ENCODE measurements around the gene PLD4. TPM values are rescaled to one million over a fixed set of nuclear protein-coding genes. Genes with fewer than 3 reads are reported as not detected.

PLD4 gene
- total RNA-seq, 1 experiment from 2014 or later = 0.07 TPM

GRCh38 chr14:104965561-104966231 is 41.0 kb downstream of the PLD4 start (continued):
- TF ChIP-seq STAT6 (CRISPR knock-in tag; conservative IDR thresholded peaks at IDR 0.05; ENCODE audit: low read depth) = no peak

- ATAC-seq = no peak
- DNase-seq (ENCODE audit: low spot score) = no peak
- Mint-ChIP-seq H3K27ac (no peak overlapping the region), H3K4me1 (peaks cover 6% of the 10 kb centered on the region), H3K4me3 (no peak overlapping the region), H3K9me3 (no peaks in the 10 kb centered on the region), H3K27me3 (ENCODE audit: low read depth) (peaks cover 2% of the 10 kb centered on the region; the same call in 1 of the 2 replicates), H3K36me3 (no peaks in the 10 kb centered on the region)
- no peak for TF ChIP-seq PRRX2 (CRISPR knock-in tag; IDR thresholded peaks at IDR 0.05)
- no peak for TF ChIP-seq ZSCAN18 (CRISPR knock-in tag; IDR thresholded peaks at IDR 0.05)
- no peak for TF ChIP-seq TEAD1 (CRISPR knock-in tag; IDR thresholded peaks at IDR 0.05)
- TF ChIP-seq PREB (CRISPR knock-in tag; IDR thresholded peaks at IDR 0.05; ENCODE audit: borderline replicate concordance) = no peak
- POLR2A ChIA-PET = no interaction called here
- CTCF ChIA-PET = no interaction called here
These were observed 41.7 kb downstream of the PLD4 start for GRCh38 chr14:104966261-104966865.

- no peaks in the 10 kb centered on the region for H3K9me3 Mint-ChIP-seq
- no peak overlapping the region for H3K27ac Mint-ChIP-seq
- no peaks in the 10 kb centered on the region for H3K36me3 Mint-ChIP-seq
- DNase-seq (ENCODE audit: low spot score) (no peak), ATAC-seq (no peak)
- TF ChIP-seq ZSCAN18 (CRISPR knock-in tag; IDR thresholded peaks at IDR 0.05) (no peak), GABPB1 (CRISPR knock-in tag; IDR thresholded peaks at IDR 0.05) (no peak), ATF3 (CRISPR knock-in tag; conservative IDR thresholded peaks at IDR 0.05) (no peak), FOXP1 (CRISPR knock-in tag; IDR thresholded peaks at IDR 0.05; ENCODE audit: borderline replicate concordance) (no peak), SOX15 (CRISPR knock-in tag; IDR thresholded peaks at IDR 0.05) (no peak)
- no peak overlapping the region; the same call in 1 of the 2 replicates for H3K4me3 Mint-ChIP-seq
- H3K27me3 Mint-ChIP-seq (ENCODE audit: low read depth) = peaks cover 2% of the 10 kb centered on the region; the same call in 1 of the 2 replicates
- peaks cover 6% of the 10 kb centered on the region for H3K4me1 Mint-ChIP-seq
- ChIA-PET POLR2A (no interaction called here), CTCF (interaction anchor here (1.2 to 4.3 kb wide), 5 partner anchors 9 to 123 kb away, joined by 6 to 39 read pairs (median 8); no protein-coding TSS in a partner anchor)
These were observed 42.3 kb downstream of the PLD4 start for GRCh38 chr14:104966981-104967385.

- peak; percentile 63 for ATAC-seq
- TF ChIP-seq CDX4 (CRISPR knock-in tag; IDR thresholded peaks at IDR 0.05; ENCODE audit: borderline replicate concordance) (no peak), ZNF121 (CRISPR knock-in tag; IDR thresholded peaks at IDR 0.05) (peak; percentile 38; the same call in 1 of the 2 replicates), ZNF232 (CRISPR knock-in tag; IDR thresholded peaks at IDR 0.05) (0 out of 2 replicates have a peak, but pooled peaks have one; percentile 42), TCF7 (CRISPR knock-in tag; IDR thresholded peaks at IDR 0.05; ENCODE audit: low read depth) (no peak), CBFB (CRISPR knock-in tag; IDR thresholded peaks at IDR 0.05; ENCODE audit: low read depth) (0 out of 2 replicates have a peak, but pooled peaks have one; percentile 54)
- ChIA-PET CTCF (interaction anchor here (1.0 to 4.3 kb wide), 9 partner anchors 8 to 202 kb away, joined by 3 to 39 read pairs (median 6); partner anchors contain the start of genes JAG2 and ZBTB42), POLR2A (no interaction called here)
- Mint-ChIP-seq H3K4me3 (peak overlapping the region; percentile 53), H3K27me3 (ENCODE audit: low read depth) (peaks cover 2% of the 10 kb centered on the region; the same call in 1 of the 2 replicates), H3K36me3 (no peaks in the 10 kb centered on the region), H3K4me1 (peaks cover 6% of the 10 kb centered on the region), H3K27ac (no peak overlapping the region), H3K9me3 (no peaks in the 10 kb centered on the region)
- DNase-seq (ENCODE audit: low spot score) = peak; percentile 47
These were observed 42.9 kb downstream of the PLD4 start for GRCh38 chr14:104967386-104968152.

Data from WTC11 (cell line).